ENCODE results near the gene MRNIP. TPM values are rescaled to one million over a fixed set of nuclear protein-coding genes. Genes with fewer than 3 reads are reported as not detected.

MRNIP gene
- total and polyA plus RNA-seq, 2 of the 8 experiments (the other 6 are each of a cell fraction or from before 2014, with no cell fraction given), result 29.6 TPM

- TF ChIP-seq, protein P1, sequence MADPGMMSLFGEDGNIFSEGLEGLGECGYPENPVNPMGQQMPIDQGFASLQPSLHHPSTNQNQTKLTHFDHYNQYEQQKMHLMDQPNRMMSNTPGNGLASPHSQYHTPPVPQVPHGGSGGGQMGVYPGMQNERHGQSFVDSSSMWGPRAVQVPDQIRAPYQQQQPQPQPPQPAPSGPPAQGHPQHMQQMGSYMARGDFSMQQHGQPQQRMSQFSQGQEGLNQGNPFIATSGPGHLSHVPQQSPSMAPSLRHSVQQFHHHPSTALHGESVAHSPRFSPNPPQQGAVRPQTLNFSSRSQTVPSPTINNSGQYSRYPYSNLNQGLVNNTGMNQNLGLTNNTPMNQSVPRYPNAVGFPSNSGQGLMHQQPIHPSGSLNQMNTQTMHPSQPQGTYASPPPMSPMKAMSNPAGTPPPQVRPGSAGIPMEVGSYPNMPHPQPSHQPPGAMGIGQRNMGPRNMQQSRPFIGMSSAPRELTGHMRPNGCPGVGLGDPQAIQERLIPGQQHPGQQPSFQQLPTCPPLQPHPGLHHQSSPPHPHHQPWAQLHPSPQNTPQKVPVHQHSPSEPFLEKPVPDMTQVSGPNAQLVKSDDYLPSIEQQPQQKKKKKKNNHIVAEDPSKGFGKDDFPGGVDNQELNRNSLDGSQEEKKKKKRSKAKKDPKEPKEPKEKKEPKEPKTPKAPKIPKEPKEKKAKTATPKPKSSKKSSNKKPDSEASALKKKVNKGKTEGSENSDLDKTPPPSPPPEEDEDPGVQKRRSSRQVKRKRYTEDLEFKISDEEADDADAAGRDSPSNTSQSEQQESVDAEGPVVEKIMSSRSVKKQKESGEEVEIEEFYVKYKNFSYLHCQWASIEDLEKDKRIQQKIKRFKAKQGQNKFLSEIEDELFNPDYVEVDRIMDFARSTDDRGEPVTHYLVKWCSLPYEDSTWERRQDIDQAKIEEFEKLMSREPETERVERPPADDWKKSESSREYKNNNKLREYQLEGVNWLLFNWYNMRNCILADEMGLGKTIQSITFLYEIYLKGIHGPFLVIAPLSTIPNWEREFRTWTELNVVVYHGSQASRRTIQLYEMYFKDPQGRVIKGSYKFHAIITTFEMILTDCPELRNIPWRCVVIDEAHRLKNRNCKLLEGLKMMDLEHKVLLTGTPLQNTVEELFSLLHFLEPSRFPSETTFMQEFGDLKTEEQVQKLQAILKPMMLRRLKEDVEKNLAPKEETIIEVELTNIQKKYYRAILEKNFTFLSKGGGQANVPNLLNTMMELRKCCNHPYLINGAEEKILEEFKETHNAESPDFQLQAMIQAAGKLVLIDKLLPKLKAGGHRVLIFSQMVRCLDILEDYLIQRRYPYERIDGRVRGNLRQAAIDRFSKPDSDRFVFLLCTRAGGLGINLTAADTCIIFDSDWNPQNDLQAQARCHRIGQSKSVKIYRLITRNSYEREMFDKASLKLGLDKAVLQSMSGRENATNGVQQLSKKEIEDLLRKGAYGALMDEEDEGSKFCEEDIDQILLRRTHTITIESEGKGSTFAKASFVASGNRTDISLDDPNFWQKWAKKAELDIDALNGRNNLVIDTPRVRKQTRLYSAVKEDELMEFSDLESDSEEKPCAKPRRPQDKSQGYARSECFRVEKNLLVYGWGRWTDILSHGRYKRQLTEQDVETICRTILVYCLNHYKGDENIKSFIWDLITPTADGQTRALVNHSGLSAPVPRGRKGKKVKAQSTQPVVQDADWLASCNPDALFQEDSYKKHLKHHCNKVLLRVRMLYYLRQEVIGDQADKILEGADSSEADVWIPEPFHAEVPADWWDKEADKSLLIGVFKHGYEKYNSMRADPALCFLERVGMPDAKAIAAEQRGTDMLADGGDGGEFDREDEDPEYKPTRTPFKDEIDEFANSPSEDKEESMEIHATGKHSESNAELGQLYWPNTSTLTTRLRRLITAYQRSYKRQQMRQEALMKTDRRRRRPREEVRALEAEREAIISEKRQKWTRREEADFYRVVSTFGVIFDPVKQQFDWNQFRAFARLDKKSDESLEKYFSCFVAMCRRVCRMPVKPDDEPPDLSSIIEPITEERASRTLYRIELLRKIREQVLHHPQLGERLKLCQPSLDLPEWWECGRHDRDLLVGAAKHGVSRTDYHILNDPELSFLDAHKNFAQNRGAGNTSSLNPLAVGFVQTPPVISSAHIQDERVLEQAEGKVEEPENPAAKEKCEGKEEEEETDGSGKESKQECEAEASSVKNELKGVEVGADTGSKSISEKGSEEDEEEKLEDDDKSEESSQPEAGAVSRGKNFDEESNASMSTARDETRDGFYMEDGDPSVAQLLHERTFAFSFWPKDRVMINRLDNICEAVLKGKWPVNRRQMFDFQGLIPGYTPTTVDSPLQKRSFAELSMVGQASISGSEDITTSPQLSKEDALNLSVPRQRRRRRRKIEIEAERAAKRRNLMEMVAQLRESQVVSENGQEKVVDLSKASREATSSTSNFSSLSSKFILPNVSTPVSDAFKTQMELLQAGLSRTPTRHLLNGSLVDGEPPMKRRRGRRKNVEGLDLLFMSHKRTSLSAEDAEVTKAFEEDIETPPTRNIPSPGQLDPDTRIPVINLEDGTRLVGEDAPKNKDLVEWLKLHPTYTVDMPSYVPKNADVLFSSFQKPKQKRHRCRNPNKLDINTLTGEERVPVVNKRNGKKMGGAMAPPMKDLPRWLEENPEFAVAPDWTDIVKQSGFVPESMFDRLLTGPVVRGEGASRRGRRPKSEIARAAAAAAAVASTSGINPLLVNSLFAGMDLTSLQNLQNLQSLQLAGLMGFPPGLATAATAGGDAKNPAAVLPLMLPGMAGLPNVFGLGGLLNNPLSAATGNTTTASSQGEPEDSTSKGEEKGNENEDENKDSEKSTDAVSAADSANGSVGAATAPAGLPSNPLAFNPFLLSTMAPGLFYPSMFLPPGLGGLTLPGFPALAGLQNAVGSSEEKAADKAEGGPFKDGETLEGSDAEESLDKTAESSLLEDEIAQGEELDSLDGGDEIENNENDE (IDR thresholded peaks at IDR 0.05; ENCODE audit: insufficient replicate concordance, low read length), result no peak
- no peak for TF ChIP-seq PHF8 (conservative IDR thresholded peaks at IDR 0.05; ENCODE audit: low read depth, low read length)
- TF ChIP-seq CREB1 (IDR thresholded peaks at IDR 0.05), result no peak
- no peak for TF ChIP-seq RAD21 (IDR thresholded peaks at IDR 0.05 in 1 of 2, conservative IDR thresholded peaks at IDR 0.05 in 1 of 2; ENCODE audit: low read depth in 2 of 2, low read length in 2 of 2)
- TF ChIP-seq HDAC6 (IDR thresholded peaks at IDR 0.05; ENCODE audit: low read depth, low read length), result no peak
- TF ChIP-seq RXRA (IDR thresholded peaks at IDR 0.05; ENCODE audit: insufficient read depth, low read depth, low read length), result no peak
- TF ChIP-seq RFX5 (IDR thresholded peaks at IDR 0.05; ENCODE audit: borderline replicate concordance, low read depth, low read length), result no peak
- TF ChIP-seq ASH2L (IDR thresholded peaks at IDR 0.05; ENCODE audit: low read length), result no peak
Observed at GRCh38 chr5:179901915-179902762, 43.5 kb upstream of the MRNIP start (continued).

Data from H1 (cell line).